Measurements from ENCODE around the gene ZNF880.

ZNF880 gene

GRCh38 chr19:52343548-52343947 lies 26.2 kb upstream of the ZNF880 start:
- TF ChIP-seq CTCF (IDR thresholded peaks at IDR 0.05; ENCODE audit: extremely low read depth, insufficient read depth, missing control alignments) = peak; percentile 50
- no peak for DNase-seq (ENCODE audit: low spot score)
- in situ Hi-C loops (cut with MboI; ENCODE audit: low pct_unique_long_range_greater_than_20kb, low sequenced_read_pairs, unreplicated experiment) = no loop called here

GRCh38 chr19:52345162-52345561 lies 24.6 kb upstream of the ZNF880 start:
- in situ Hi-C loops (cut with MboI; ENCODE audit: low pct_unique_long_range_greater_than_20kb, low sequenced_read_pairs, unreplicated experiment) = no loop called here
- no peak for TF ChIP-seq CTCF (IDR thresholded peaks at IDR 0.05; ENCODE audit: extremely low read depth, insufficient read depth, missing control alignments)
- no peak for DNase-seq (ENCODE audit: low spot score)

DNA sequence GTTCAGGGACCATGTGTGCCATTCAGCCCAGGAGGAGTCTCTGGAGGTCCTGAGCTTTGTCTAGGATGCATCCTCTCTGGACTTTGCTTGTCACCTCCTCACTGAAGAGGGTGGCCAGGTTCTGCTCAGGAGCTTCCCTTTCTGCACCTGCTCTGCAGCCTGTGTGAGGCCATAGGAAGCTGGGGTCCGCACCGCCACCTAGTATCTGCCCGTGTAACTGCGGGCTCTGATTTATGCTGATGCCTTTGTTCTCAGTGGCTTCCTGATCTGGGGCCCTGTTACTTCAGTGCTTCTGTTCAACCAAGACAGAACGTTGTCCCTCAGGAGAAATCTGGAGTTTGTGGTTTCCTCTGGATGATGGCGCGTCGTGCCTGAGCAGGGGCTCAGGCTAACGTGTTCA lies 18.2 kb upstream of the ZNF880 start:
- in situ Hi-C loops (cut with MboI; ENCODE audit: low pct_unique_long_range_greater_than_20kb, low sequenced_read_pairs, unreplicated experiment) = no loop called here
- no peak for DNase-seq (ENCODE audit: low spot score)
- TF ChIP-seq CTCF (IDR thresholded peaks at IDR 0.05; ENCODE audit: extremely low read depth, insufficient read depth, missing control alignments) = peak; percentile 5

DNA sequence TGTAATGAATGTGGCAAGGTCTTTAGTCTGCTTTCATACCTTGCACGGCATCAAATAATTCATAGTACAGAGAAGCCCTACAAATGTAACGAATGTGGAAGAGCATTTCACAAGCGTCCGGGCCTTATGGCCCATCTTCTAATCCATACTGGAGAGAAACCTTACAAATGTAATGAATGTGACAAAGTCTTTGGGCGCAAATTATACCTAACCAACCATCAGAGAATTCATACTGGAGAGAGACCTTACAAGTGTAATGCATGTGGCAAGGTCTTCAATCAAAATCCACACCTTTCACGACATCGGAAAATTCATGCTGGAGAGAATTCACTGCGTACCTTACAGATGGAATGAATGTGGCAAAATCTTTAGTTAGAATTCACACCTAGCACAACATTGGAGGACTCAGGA lies 3.3 kb upstream of the ZNF880 start:
- in situ Hi-C loops (cut with MboI; ENCODE audit: low pct_unique_long_range_greater_than_20kb, low sequenced_read_pairs, unreplicated experiment) = no loop called here
- no peak for TF ChIP-seq CTCF (IDR thresholded peaks at IDR 0.05; ENCODE audit: extremely low read depth, insufficient read depth, missing control alignments)
- no peak for DNase-seq (ENCODE audit: low spot score)

- DNase-seq (ENCODE audit: low spot score) = no peak
- in situ Hi-C loops (cut with MboI; ENCODE audit: low pct_unique_long_range_greater_than_20kb, low sequenced_read_pairs, unreplicated experiment) = no loop called here
- TF ChIP-seq CTCF (IDR thresholded peaks at IDR 0.05; ENCODE audit: extremely low read depth, insufficient read depth, missing control alignments) = no peak
These were observed 603 bp downstream of the ZNF880 start for GRCh38 chr19:52370341-52370710.

GRCh38 chr19:52391135-52391534 lies 21.4 kb downstream of the ZNF880 start:
- in situ Hi-C loops (cut with MboI; ENCODE audit: low pct_unique_long_range_greater_than_20kb, low sequenced_read_pairs, unreplicated experiment) = no loop called here
- peak; percentile 28 for TF ChIP-seq CTCF (IDR thresholded peaks at IDR 0.05; ENCODE audit: extremely low read depth, insufficient read depth, missing control alignments)

More at GRCh38 chr19:52391135-52391534, 21.4 kb downstream of the ZNF880 start:
- no peak for DNase-seq (ENCODE audit: low spot score)

Data from GM13977 (cell line).